OCI-LY1 (cell line): ENCODE measurements around the gene LATS2.

ENCODE experiments used
- H2AFZ ChIP-seq: fragments of 200-600 bp; sonication (generic), shearing (Covaris generic); 2 replicates; pipeline ENCODE4 v1.6.0; 2014; ENCODE audit warnings: antibody characterized with exemption, mild to moderate bottlenecking, low read length
- H3F3A ChIP-seq: fragments of 200-600 bp; sonication (generic), shearing (Covaris generic); 2 replicates; pipeline ENCODE4 v1.6.0; 2014; ENCODE audit warnings: mild to moderate bottlenecking, antibody characterized with exemption, low read length, moderate library complexity; ENCODE audit not compliant: insufficient read depth
- H3K27ac ChIP-seq: fragments of 200-600 bp; sonication (generic); 2 replicates; pipeline ENCODE4 v1.5.1; 2014; ENCODE audit warnings: low read length, mixed run types, mild to moderate bottlenecking, low read depth; ENCODE audit not compliant: poor library complexity, severe bottlenecking
- H3K27me3 ChIP-seq: fragments of 200-600 bp; sonication (generic); 2 replicates; pipeline ENCODE4 v1.6.0; 2014; ENCODE audit warnings: antibody characterized with exemption, mild to moderate bottlenecking, low read length, moderate library complexity; ENCODE audit not compliant: insufficient read depth
- H3K36me3 ChIP-seq: fragments of 200-600 bp; sonication (generic); 2 replicates; pipeline ENCODE4 v1.6.1; 2014; ENCODE audit warnings: mild to moderate bottlenecking, antibody characterized with exemption, low read length, moderate library complexity, mixed read lengths; ENCODE audit not compliant: insufficient read depth
- H3K4me1 ChIP-seq: fragments of 200-600 bp; sonication (generic); 2 replicates; pipeline ENCODE4 v1.5.1; 2014; ENCODE audit warnings: mild to moderate bottlenecking, low read length, moderate library complexity; ENCODE audit not compliant: insufficient read depth, severe bottlenecking
- H3K4me2 ChIP-seq: fragments of 200-600 bp; sonication (generic), shearing (Covaris generic); 2 replicates; pipeline ENCODE4 v1.6.1; 2014; ENCODE audit warnings: low read length
- H3K4me3 ChIP-seq: fragments of 200-600 bp; sonication (generic); 2 replicates; pipeline ENCODE4 v1.5.1; 2014; ENCODE audit warnings: low read length, low read depth, mild to moderate bottlenecking, mixed read lengths; ENCODE audit not compliant: poor library complexity, severe bottlenecking
- H3K79me2 ChIP-seq: fragments of 200-600 bp; shearing (Covaris generic); 2 replicates; pipeline ENCODE4 v1.6.1; 2016; ENCODE audit warnings: mixed run types, low read length, mixed read lengths; ENCODE audit not compliant: insufficient read depth
- H3K9ac ChIP-seq: fragments of 200-600 bp; sonication (generic), shearing (Covaris generic); 2 replicates; pipeline ENCODE4 v1.6.1; 2014; ENCODE audit warnings: mild to moderate bottlenecking, low read length, mixed read lengths
- H3K9me2 ChIP-seq: fragments of 200-600 bp; sonication (generic), shearing (Covaris generic); 2 replicates; pipeline ENCODE4 v1.6.1; 2014; ENCODE audit warnings: low read depth, mild to moderate bottlenecking, low read length, mixed read lengths
- H3K9me3 ChIP-seq: fragments of 200-600 bp; shearing (Covaris generic); 2 replicates; pipeline ENCODE4 v1.6.1; 2014; ENCODE audit warnings: low read length, mixed read lengths
- H4K20me1 ChIP-seq: fragments of 200-600 bp; sonication (generic), shearing (Covaris generic); 2 replicates; pipeline ENCODE4 v1.6.0; 2016; ENCODE audit warnings: mild to moderate bottlenecking, low read length; ENCODE audit not compliant: insufficient read depth
- EZH2 ChIP-seq: fragments of 200-600 bp; sonication (generic), shearing (Covaris generic); IDR thresholded peaks from 2 replicates; pipeline ENCODE4 v1.8.0; 2017; ENCODE audit warnings: borderline replicate concordance, mixed run types, mild to moderate bottlenecking, antibody characterized with exemption, low read length, moderate library complexity, mixed read lengths
- TF ChIP-seq, protein P1 (sequence below): fragments of 200-600 bp; sonication (generic), shearing (Covaris generic); IDR thresholded peaks from 2 replicates; pipeline ENCODE4 v1.5.1; 2017; ENCODE audit warnings: mild to moderate bottlenecking, antibody characterized with exemption, low read length, moderate library complexity, mixed read lengths

Gene LATS2

DNA sequence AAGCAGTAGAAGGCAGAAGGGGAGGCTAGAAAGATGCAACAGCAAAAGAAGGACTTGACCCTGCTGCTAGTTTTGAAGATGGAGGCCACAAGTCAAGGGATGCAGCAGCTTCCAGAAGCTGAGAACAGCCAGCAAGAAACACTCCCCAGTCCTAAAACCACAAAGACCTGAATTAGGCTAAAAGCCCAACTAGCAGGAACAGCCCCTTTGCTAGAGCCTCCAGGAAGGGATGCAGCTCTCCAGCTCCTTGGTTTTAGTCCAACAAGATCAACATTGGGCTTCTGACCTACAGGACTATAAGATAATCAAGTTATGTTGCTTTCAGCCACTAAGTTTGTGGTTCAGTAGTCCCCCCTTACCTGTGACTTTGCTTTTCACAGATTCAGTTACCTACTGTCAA lies 10.5 kb upstream of the LATS2 start:
- no peaks in the 10 kb centered on the region for H3F3A ChIP-seq
- H3K27me3 ChIP-seq, result no peaks in the 10 kb centered on the region
- H3K27ac ChIP-seq, result no peak overlapping the region
- H3K9me3 ChIP-seq, result no peaks in the 10 kb centered on the region
- no peak overlapping the region for H3K4me3 ChIP-seq
- no peak overlapping the region for H3K9ac ChIP-seq
- H3K4me1 ChIP-seq, result no peaks in the 10 kb centered on the region
- no peaks in the 10 kb centered on the region for H3K9me2 ChIP-seq
- H4K20me1 ChIP-seq, result no peaks in the 10 kb centered on the region
- H2AFZ ChIP-seq, result no peak overlapping the region
- no peaks in the 10 kb centered on the region for H3K79me2 ChIP-seq
- no peaks in the 10 kb centered on the region for H3K36me3 ChIP-seq
- no peak overlapping the region for H3K4me2 ChIP-seq
- TF ChIP-seq EZH2, result no peak
- TF ChIP-seq, protein P1, sequence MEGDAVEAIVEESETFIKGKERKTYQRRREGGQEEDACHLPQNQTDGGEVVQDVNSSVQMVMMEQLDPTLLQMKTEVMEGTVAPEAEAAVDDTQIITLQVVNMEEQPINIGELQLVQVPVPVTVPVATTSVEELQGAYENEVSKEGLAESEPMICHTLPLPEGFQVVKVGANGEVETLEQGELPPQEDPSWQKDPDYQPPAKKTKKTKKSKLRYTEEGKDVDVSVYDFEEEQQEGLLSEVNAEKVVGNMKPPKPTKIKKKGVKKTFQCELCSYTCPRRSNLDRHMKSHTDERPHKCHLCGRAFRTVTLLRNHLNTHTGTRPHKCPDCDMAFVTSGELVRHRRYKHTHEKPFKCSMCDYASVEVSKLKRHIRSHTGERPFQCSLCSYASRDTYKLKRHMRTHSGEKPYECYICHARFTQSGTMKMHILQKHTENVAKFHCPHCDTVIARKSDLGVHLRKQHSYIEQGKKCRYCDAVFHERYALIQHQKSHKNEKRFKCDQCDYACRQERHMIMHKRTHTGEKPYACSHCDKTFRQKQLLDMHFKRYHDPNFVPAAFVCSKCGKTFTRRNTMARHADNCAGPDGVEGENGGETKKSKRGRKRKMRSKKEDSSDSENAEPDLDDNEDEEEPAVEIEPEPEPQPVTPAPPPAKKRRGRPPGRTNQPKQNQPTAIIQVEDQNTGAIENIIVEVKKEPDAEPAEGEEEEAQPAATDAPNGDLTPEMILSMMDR, result no peak

DNA sequence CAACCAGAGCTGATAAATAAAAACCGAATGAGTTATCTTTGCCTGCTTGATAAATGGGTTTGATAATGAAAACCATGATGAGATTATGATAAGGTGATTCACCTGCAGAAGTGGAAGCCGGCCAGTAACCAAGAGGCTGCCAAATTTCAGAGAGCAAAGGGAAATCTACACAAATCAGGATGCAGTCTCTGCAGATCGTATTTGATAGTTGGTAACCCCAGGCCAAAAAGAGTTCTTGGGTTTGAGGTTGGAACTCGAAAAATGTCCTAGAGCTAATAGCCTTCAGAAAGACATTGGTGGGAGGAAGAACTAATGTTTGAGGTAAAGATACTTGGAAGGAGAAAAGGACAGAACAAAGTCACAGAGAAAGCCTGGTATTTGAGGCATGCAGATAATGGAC lies 9.6 kb upstream of the LATS2 start:
- Histone ChIP-seq H3K27ac (no peak overlapping the region), H3K4me3 (no peak overlapping the region), H3K27me3 (no peaks in the 10 kb centered on the region), H2AFZ (no peak overlapping the region), H3K4me2 (no peak overlapping the region), H3K36me3 (no peaks in the 10 kb centered on the region), H3K9me2 (no peaks in the 10 kb centered on the region), H3K9ac (no peak overlapping the region), H4K20me1 (no peaks in the 10 kb centered on the region), H3K4me1 (no peaks in the 10 kb centered on the region), H3F3A (no peaks in the 10 kb centered on the region), H3K9me3 (no peaks in the 10 kb centered on the region), H3K79me2 (no peaks in the 10 kb centered on the region)
- TF ChIP-seq, protein P1, result no peak
- TF ChIP-seq EZH2, result no peak

DNA sequence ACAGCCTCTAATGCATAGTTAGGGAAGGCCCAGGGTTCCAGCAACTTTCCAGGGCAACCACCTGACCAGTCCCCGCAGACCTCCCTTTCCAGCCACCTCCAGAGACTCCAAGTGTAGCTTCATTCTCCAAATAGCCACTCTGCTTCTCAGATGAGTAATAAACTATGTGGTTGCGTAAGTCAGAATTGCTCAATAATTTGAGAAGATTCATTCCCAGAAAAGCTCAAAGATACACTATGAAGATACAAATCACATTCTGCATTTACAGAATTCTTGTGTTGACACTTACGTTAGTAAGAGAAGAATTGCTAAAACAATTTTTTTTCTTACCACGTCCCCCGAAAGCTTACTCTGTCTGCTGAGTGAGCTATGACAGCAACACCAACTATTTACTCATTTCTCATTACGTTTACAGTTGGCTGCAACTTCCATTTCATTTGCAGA lies 8.2 kb upstream of the LATS2 start:
- H3F3A ChIP-seq, result no peaks in the 10 kb centered on the region
- no peak overlapping the region for H3K4me2 ChIP-seq
- no peaks in the 10 kb centered on the region for H3K4me1 ChIP-seq
- H3K4me3 ChIP-seq, result no peak overlapping the region
- H3K27ac ChIP-seq, result no peak overlapping the region
- no peak overlapping the region for H2AFZ ChIP-seq
- H4K20me1 ChIP-seq, result no peaks in the 10 kb centered on the region
- H3K36me3 ChIP-seq, result no peaks in the 10 kb centered on the region
- H3K27me3 ChIP-seq, result no peaks in the 10 kb centered on the region
- H3K9me2 ChIP-seq, result no peaks in the 10 kb centered on the region
- H3K9ac ChIP-seq, result no peak overlapping the region
- no peaks in the 10 kb centered on the region for H3K9me3 ChIP-seq
- no peaks in the 10 kb centered on the region for H3K79me2 ChIP-seq
- TF ChIP-seq, protein P1, result no peak
- no peak for TF ChIP-seq EZH2
